HG03135 (cell line): Measurements from ENCODE around the gene ENAH.
"Not testable (repeated sequence)": the region's sequence is repeated elsewhere in the genome, so short reads cannot be mapped to it uniquely, and the experiment has no call there.

Source experiments
- ATAC-seq: cut with Tn5 transposase; IDR thresholded peaks from one replicate; pipeline ENCODE4 v1.9.1; 2021; ENCODE audit warnings: mild to moderate bottlenecking, moderate library complexity; ENCODE audit not compliant: unreplicated experiment

Gene ENAH

GRCh38 chr1:225650179-225650578 is 2.7 kb downstream of the ENAH start:
- no peak for ATAC-seq

GRCh38 chr1:225645194-225645895 is 7.6 kb downstream of the ENAH start:
- no peak for ATAC-seq

- ATAC-seq, result no peak
Observed at GRCh38 chr1:225644666-225645065, 8.3 kb downstream of the ENAH start.

GRCh38 chr1:225642177-225642576 is 10.7 kb downstream of the ENAH start:
- ATAC-seq, result no peak

GRCh38 chr1:225638853-225639252 is 14.1 kb downstream of the ENAH start:
- no peak for ATAC-seq

GRCh38 chr1:225637651-225638199 is 15.2 kb downstream of the ENAH start:
- ATAC-seq, result no peak

GRCh38 chr1:225636992-225637391 is 15.9 kb downstream of the ENAH start:
- ATAC-seq, result not testable (repeated sequence)

- ATAC-seq, result no peak
Observed at GRCh38 chr1:225635649-225636048, 17.3 kb downstream of the ENAH start.

GRCh38 chr1:225632836-225633235 is 20.1 kb downstream of the ENAH start:
- not testable (repeated sequence) for ATAC-seq

GRCh38 chr1:225631021-225631663 is 21.8 kb downstream of the ENAH start:
- no peak for ATAC-seq

GRCh38 chr1:225629483-225629882 is 23.4 kb downstream of the ENAH start:
- ATAC-seq, result no peak

GRCh38 chr1:225628794-225629193 is 24.1 kb downstream of the ENAH start:
- ATAC-seq, result not testable (repeated sequence)

GRCh38 chr1:225627304-225627947 is 25.5 kb downstream of the ENAH start:
- no peak for ATAC-seq

- no peak for ATAC-seq
Observed at GRCh38 chr1:225626698-225627097, 26.2 kb downstream of the ENAH start.

- no peak for ATAC-seq
Observed at GRCh38 chr1:225617956-225618355, 35.0 kb downstream of the ENAH start.

- no peak for ATAC-seq
Observed at GRCh38 chr1:225617479-225617878, 35.4 kb downstream of the ENAH start.

GRCh38 chr1:225615403-225615790 is 37.5 kb downstream of the ENAH start:
- ATAC-seq, result not testable (repeated sequence)

- no peak for ATAC-seq
Observed at GRCh38 chr1:225613006-225613405, 39.9 kb downstream of the ENAH start.

GRCh38 chr1:225612287-225612686 is 40.6 kb downstream of the ENAH start:
- no peak for ATAC-seq

GRCh38 chr1:225611537-225612223 is 41.2 kb downstream of the ENAH start:
- no peak for ATAC-seq

GRCh38 chr1:225610539-225610938 is 42.4 kb downstream of the ENAH start:
- no peak for ATAC-seq
